Measurements from ENCODE around the gene RAD51B.

- TF ChIP-seq EZH2 (IDR thresholded peaks at IDR 0.05) (no peak), POLR2AphosphoS5 (IDR thresholded peaks at IDR 0.05; ENCODE audit: borderline replicate concordance, low read depth, low read length) (no peak), FOXP2 (optimal IDR thresholded peaks at IDR 0.05; ENCODE audit: control extremely low read depth, extremely low read length, insufficient read depth) (no peak)
Measured at GRCh38 chr14:68631394-68632053, 811.9 kb downstream of the RAD51B start.
